ENCODE measurements around the gene PTPMT1.
"Not testable (repeated sequence)": the region's sequence is repeated elsewhere in the genome, so short reads cannot be mapped to it uniquely, and the experiment has no call there.

Gene PTPMT1

DNA sequence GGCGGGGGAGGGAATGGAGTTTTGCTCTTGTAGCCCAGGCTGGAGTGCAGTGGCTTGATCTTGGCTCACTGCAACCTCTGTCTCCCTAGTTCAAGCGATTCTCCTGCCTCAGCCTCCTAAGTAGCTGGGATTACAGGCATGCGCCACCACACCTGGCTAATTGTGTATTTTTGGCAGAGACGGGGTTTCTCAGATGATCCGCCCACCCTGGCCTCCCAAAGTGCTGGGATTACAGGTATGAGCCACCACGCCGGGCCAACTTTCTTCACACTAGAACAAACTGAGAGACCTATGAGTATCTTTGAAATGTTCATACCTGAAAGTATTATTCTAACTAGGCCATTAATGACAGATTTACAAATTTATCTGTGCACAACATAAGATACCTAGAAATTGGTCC lies 19.1 kb upstream of the PTPMT1 start:
- DNase-seq (ENCODE audit: low read depth) = not testable (repeated sequence)

DNA sequence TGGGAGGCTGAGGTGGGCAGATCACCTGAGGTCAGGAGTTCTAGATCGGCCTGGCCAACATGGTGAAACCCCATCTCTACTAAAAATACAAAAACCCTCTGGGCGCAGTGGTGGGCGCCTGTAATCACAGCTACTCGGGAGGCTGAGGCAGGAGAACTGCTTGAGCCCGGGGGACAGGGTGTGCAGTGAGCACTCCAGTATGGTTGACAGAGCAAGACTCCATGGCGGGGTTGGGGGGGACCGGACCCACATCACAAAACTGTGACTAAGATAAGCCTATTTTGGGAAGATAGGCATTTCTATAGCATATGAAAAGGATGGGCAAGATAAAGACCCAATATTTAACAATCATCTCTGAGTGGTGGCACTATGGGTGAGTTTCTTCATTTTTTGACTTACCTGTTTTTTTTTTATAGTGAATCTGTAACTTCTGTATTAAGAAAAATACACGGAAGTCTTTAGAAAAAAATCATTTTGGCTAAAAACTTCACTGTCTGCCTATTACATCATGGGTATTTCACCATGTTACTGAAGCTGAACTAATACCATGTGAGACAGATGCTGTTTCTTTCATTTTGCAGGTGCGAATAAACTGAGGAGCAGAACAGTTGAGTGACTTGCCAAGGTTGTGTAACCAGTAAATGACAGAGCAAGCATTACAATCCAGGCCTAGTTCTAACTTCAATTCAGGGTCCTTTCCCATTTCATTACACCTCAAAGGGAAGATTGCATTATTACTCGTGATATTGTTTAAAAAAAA lies 14.9 kb upstream of the PTPMT1 start:
- DNase-seq (ENCODE audit: low read depth) = no peak

DNA sequence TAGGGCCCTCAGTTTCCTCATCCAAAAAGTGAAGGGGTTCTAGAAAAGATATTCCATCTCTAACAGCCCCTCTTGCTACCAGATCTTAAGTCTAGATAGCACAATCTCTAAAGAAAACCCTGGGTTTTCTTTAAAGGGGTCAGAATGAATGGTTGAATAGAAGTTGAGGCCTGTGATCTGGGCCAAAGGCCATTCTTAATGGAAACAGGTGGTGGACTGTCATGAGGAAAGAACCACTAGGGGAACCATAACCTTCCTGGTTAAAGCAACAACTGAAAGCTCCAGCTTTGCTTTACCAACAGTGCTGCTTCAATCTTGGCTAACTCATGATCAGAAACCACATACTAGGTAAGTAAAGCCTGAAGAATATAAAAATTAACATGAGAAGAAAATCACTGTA lies 14.3 kb upstream of the PTPMT1 start:
- DNase-seq (ENCODE audit: low read depth) = no peak

DNA sequence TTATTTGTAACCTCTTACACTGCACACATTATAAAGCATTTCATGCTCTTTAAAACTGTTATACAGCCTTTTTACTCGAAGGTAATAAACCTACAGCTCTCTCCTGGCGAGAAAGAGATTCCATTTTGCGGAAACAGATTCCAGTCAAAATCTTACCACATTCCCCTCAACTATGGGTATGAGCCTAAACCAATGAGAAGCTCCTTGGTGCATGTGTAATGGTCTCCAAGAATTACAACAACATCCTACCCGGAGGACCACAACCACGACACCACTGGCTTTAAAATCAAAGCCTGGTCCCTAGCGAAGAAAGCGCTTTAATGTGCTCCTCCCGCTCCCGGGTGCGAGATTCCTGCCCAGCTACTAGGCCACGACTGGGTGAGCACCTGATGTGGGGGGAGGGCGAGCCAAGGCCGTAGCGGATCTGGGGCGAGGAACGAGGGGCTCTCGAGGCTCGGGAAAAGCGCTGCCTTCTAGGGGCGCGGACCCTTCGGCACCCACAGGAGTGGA lies 13.3 kb upstream of the PTPMT1 start:
- no peak for DNase-seq (ENCODE audit: low read depth)

DNA sequence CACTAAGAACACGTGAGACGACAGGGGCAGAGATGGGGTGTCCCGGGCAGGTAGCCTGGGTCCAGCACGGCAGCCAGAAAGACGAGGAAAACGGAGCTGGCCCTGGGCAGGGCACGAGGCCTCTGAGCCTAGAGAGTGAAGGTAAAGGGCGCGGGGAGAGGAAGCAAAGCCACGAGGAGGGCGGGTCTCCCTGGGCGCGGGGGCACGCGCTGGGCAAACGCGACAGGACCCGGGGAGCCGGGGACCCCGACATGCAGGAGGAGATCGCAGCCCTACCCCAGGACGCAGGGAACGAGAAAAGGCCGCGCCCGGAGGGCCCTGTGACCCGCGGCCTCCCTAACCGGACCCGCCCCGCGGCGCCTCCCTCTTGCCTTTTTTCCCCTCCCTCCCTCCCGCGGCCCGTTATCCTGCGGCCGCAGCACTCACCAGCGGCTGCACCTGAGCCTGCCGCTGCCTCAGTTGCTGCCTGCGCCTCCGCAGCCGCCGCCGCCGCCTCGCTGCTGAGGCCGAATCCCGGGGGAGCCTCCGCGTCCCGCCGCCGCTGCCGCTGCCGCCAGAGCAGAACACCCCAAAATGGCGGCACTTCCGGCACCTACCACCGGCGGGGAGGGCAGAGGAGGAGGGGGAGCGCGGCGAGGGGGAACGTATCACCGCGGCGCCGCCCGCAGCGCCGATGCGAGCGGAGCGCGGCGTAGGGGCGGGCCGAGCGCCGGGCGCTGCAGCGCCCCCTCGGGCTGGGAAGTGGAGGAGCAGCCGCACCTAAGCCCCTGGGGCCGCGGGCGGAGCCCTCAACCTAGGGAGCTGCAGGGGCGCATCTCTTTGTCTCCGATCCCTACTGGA lies 12.6 kb upstream of the PTPMT1 start, which contains the start of gene CELF1:
CELF1 (minus strand) TSS at position 567 of the 840 bp plus-strand sequence. CDS start 53,609 bp downstream, outside the sequence.
- peak; percentile 86 for DNase-seq (ENCODE audit: low read depth)

DNA sequence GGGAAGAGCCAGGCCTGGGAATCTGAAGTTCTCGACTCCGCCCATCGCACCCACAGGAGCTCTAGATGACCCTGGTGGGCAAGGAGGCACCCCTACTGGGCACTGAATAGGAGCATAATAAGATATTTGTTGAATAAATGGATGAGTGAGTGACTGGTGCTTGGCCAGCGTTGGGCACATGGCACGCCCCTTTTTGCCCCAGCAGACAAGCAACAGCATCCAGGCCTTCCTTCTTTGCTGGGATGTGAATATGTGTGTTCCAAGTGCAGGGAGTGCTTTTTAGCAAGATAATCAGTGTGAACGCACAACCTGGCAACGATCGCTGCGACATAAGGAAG lies 12.0 kb upstream of the PTPMT1 start:
- DNase-seq (ENCODE audit: low read depth) = no peak

DNA sequence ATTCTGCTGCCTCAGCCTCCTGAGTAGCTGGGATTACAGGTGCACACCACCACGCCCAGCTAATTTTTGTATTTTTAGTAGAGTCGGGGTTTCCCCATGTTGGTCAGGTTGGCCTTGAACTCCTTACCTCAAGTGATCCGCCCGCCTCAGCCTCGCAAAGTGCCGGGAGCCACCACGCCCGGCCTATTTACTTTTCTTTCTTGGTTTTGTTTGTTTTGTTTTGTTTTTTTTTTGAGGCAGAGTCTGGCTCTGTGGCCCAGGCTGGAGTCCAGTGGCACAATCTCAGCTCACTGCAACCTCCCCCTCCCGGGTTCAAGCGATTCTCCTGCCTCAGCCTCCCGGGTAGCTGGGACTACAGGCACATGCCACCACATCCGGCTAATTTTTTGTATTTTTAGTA lies 8.4 kb upstream of the PTPMT1 start:
- not testable (repeated sequence) for DNase-seq (ENCODE audit: low read depth)

DNA sequence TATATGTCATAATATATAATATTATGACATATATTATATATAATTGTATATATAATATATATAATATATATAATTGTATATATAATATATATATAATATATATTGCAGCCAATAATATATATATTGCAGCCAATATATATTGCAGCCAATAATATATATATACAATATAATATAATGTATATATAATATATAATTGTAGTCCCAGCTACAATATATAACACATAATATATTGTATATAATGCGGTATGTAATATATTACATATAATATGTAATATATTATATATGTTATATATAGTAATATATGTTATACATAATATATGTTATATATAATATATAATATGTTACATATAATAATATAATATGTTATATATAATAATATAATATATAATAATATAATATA lies 6.7 kb upstream of the PTPMT1 start:
- no peak for DNase-seq (ENCODE audit: low read depth)

GRCh38 chr11:47560426-47560825 lies 5.0 kb upstream of the PTPMT1 start:
- no peak for DNase-seq (ENCODE audit: low read depth)

- not testable (repeated sequence) for DNase-seq (ENCODE audit: low read depth)
These were observed 3.0 kb upstream of the PTPMT1 start for GRCh38 chr11:47562393-47562792.

GRCh38 chr11:47564366-47564765 lies 1.0 kb upstream of the PTPMT1 start:
- DNase-seq (ENCODE audit: low read depth) = not testable (repeated sequence)

DNA sequence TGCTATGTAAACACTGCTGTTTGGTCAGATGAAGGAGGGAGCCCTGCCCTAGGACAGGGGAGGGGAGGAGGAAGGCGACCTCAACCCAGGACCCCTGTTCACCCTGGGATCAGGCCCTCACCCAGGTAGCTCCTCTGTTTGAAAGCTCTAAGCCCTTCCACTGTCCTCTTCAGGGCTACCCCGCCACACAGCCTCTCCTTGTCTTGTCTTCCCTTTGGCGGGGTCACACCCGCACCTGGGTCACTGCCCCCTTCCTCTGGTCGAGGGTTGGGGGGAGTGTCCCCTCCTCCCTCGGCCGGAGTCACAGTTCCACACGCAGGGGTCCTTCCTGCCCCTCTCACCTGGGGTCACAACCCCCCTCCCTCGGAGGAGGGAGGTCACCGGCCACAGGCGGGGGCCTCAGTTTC lies 463 bp upstream of the PTPMT1 start:
- no peak for DNase-seq (ENCODE audit: low read depth)

DNA sequence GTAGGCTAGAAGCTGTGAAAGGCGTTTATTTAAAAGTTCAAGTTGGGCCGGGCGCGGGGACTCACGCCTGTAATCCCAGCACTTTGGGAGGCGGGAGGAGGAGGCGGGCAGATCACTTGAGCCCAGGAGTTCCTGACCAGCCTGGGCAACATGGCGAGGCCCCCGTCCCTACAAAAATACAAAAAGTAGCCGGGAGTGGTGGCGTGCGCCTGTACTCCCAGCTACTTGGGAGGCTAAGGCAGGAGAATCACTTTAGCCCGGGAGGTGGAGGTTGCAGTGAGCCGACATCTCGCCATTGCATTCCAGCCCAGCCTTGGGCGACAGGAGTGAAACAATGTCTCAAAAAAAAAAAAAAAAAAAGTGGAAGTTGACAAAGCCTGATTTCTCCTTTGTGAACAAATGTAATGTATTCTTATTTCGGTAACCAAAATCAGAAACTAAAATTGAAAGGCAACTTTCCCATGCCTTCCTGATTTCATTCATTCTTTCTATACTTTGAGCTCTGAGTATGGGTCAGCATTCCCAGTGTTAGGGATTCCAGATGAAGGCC lies 825 bp downstream of the PTPMT1 start:
- no peak for DNase-seq (ENCODE audit: low read depth)

- DNase-seq (ENCODE audit: low read depth) = no peak
These were observed 4.2 kb downstream of the PTPMT1 start for GRCh38 chr11:47569646-47570045.

DNA sequence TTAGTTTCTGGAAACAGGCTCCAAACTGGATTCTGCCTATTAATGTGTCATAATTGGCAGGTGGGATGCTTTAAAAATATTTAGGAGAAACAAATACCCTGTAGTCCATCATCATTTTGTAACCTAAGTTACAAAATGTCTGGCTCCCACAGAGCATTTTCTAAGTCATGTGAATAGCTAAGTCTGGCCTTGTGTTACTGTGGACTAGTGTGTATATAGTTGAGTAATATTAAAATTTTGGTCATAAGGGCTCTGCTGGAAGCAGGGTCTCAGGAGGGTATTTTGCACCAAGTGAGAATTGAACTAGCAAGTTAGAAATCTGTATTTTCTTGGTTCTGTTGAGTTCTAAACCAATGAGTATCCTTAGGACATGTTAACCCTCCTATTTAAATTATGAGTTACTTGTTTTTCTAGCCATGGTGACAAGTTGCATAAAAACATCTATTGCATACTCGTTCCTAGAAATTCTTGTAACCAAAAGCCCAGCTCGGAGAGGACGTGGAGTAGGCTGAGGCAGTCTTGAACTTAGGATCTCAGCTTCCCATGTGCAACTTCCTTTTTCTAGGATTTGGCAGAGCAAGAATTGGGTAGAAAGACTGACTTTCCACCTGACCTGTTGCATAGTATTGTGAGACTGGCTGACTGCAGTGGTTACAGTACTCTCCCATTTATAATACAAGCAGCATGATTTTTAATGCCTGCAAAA lies 5.4 kb downstream of the PTPMT1 start:
- no peak for DNase-seq (ENCODE audit: low read depth)

DNA sequence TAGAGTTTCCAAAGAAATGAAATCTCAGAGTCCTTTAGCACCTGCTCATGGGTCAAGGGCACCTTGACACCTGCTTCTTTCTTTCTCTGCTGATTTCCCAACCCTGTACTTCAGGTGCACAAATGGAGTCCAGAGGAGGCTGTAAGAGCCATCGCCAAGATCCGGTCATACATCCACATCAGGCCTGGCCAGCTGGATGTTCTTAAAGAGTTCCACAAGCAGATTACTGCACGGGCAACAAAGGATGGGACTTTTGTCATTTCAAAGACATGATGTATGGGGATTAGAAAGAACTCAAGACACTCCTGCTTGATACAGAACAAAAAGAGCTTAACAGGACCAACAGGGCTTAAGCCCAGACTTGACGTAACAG lies 5.9 kb downstream of the PTPMT1 start:
- DNase-seq (ENCODE audit: low read depth) = no peak

DNA sequence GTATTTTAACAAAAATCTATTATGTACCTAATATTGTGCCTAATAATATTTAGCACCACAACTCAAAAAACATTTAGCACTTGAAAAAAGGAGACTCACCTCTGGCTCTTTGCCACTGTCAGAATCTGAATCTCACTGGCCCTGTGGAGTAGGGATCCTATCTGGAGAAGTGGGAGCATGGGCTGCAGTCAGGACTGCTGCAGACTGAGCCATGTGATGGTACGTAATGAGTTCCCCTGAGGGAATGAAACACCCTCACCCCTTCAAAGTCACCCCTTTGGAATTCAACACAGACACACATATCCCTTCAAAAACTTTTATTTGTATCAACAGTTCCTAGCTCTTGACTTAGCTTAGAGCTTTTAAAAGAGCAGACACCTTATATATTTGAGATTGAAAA lies 6.5 kb downstream of the PTPMT1 start:
- DNase-seq (ENCODE audit: low read depth) = no peak

DNA sequence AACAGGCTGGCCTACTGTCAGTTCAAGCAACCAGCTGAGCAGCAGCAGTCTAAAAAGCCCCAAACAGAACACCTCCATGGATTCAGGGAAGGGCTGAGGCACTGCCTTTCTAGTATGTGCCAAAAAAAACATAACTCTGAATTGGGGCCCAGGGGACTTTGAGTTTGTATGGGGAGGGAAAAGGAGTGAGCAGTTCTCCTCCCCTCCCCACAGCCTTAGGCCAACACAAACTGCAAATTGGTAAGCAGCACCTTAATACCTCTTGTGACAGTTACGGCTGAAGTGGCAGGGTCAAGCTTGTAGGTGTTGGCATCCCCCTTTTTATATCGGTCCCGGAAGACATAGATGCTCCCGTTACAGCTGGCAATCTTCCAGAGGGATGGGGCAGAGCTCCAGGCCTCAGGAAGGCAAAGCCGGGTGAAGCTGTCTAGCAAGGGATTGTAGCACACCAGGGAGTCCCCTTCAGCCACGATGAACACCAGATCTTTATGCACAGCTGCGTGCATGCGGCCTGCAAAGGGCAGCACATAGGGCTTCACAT lies 7.4 kb downstream of the PTPMT1 start:
- DNase-seq (ENCODE audit: low read depth) = no peak

DNA sequence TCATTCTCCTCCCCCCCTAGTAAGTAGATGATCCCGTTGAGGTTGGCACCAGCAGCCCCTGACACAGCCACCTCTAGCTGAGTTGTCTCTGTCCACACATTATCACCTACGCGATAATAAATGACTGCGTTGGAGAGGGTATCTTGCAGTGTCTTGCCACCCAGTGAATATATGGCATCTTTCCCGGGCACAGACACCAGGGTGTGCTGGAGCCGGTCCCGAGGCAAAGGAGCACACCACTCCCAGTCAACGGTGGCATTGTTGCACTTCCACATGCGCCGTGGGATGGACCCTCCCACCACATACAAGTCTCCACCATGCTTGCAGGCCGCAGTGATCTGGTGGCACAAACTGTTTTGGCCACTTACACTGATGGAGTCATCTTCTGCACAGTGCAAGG lies 7.9 kb downstream of the PTPMT1 start:
- DNase-seq (ENCODE audit: low read depth) = no peak

GRCh38 chr11:47577460-47578041 lies 12.2 kb downstream of the PTPMT1 start:
- no peak for DNase-seq (ENCODE audit: low read depth)
